ENCODE results near the gene JAG2.

The JAG2 gene

DNA sequence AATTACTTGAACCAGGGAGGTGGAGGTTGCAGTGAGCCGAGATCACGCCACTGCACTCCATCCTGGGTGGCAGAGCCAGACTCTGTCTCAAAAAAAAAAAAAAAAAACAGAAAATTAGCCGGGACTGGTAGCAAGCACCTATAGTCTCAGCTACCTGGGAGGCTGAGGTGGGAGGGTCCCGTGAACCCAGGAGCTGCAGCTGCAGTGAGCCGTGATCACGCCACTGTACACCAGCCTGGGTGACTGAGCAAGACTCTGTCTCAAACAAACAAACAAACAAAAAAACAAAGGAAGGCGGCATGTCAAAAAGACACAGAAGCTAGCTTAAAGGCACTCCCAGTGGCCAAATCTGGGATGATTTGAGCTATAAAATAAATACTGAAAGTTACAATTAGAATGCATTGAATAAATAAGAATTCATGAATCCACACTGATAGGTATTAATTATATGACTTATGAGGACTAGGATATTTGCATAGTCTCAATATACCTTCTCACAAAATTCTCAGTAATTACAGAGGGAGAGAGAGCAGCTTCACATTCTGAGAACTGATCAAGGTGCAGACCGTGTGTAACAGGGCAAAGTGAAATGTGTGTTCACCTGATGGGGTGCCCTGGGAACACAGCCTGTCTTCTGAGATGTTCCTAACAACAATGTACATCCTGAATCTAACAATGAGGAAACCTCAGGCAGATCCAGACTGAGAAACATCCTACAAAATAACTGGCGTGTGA, 60.6 kb downstream of the JAG2 start:
- DNase-seq, result no peak

DNA sequence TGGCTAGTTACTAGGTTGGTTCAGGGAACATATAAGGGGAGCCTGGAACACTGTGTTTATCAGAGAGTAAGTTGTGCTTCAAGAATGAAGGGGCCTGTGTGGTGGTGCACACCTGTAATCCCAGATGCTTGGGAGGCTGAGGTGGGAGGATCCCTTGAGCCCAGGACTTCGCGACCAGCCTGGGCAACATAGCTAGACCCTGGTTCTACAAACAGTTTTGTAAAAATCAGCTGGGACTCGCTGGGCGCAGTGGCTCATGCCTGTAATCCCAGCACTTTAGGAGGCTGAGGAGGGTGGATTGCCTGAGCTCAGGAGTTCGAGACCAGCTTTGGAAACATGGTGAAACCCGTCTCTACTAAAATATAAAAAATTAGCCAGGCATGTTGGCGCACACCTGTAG, 61.2 kb downstream of the JAG2 start:
- DNase-seq, result no peak

DNA sequence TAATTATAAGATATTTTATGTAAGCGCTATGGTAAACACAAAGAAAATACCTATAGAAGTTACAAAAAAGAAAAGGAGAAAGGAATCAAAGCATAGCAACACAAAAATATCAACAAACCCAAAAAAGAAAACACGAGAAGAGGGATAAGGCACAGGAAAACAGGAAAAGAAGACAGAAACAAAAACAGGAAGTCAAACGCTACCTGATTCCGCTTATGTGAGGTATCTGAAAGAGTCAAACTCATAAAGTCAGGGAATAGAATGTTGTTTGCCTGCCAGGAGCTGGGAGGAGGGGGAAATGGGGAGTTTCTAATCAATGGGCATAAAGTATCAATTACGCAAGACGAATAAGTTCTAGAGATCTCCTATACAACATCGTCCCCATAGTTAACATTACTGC, 63.4 kb downstream of the JAG2 start:
- DNase-seq, result no peak

DNA sequence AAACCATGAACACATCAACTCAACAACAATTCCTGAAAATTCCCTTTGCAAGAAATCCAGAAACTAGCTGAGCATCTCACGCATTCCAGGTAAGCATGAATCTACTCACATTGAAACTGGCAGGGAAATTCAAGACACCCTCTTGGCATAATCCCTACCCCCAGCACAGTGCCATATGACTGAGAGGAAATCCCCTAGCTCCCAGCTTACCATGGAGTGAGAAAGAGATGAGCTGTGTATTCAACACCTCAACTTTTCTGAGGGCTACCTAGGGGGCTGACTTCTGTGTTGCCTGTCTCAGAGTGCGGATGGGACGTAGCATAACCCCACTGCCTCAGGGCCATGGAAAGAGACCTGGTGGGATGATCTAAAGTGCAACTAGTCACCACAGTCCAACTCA, 65.7 kb downstream of the JAG2 start:
- no peak for DNase-seq

DNA sequence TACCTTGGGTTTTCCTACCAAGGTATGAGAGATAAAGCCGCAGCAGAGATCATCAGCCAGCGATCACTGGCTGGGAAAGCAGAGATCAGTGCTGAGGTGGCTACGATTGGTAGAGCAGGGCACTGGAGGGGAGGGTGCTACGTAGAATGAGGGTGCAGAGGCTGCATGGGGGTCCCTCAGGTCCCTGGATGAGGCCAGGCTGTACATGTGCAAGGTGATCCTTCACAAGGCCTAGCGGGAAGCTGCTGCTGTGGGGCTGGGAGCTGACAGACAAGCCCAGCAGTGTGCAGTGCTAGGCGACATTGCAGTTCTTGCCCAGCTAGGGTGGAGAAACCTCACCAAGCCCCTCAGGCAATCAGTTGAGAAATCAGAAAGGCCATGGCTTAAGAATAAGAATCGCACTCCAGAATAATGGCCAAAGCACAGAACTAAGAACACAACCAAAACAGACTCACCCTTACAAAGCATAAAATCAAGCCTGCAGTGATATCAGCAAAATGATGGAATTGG, 66.2 kb downstream of the JAG2 start:
- DNase-seq, result no peak

DNA sequence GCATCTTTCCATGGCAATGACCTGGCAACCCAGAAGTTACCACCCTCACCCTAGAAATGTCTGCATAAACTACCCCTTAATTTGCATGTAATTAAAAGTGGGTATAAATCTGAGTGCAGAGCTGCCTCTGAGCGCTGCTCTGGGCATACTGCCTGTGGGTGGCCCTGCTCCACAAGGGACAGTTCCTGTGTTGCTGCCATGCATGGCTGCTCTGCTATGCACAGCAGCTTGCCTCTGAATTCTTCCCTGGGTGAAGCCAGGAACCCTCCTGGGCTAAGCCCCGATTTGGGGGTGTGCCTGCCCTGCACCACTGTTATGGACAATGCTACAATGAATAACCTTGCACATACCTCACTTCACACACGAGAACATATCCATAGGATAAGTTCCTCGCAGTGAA, 67.7 kb downstream of the JAG2 start:
- no peak for DNase-seq

DNA sequence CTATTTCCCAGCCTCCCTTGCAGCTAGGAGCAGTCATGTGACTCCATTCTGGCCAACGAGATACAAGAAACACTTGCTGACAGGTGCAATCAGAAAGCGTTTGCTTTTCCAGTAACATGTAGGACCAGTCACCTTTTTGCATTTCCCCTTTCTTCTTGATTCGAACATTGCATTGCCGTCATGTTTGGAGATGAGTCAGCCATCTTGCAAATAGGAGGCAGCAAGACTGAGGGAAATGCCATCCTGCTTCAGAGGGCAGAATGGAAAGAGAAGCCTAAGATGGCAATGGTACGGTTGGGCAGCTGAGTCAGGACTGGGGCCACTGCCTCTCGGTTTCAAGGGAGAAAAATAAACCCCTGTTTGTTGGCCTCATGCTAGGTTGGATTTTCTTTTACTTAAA, 68.8 kb downstream of the JAG2 start:
- no peak for DNase-seq

DNA sequence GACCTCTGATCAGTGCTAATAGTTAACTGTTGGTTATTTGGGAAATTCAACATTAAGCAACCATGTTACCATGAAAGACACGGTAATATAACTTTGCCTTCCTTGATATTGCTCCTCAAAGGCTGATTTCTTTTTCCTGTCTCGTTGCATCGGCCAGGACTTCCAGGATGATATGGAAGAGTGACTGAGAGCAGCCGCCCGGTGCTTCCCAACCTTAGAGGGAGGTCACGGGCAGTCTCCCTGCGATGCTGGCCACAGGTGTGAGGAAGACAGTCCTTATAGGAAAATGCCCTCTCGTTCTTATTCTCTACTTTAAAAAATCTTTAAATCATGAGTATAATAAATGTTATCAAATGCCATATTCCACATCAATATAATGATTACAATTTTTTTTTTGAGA, 70.3 kb downstream of the JAG2 start:
- DNase-seq, result no peak

DNA sequence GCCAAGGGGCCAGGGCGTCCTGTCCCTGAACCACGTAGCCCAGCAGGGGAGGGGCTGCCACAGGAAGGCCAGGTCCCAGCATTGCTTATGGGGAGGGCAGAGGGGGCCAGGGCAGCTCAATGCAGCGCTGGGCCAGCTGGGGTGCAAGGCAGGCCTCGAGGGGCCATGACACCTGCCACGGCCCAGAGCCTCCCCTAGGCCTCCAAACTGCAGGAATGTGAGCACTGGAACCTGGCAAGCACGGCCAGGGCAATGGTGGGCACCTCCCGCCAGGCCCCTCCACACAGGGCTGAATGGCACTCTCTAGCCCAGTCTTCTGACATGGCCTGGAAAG, 70.8 kb downstream of the JAG2 start:
- no peak for DNase-seq

DNA sequence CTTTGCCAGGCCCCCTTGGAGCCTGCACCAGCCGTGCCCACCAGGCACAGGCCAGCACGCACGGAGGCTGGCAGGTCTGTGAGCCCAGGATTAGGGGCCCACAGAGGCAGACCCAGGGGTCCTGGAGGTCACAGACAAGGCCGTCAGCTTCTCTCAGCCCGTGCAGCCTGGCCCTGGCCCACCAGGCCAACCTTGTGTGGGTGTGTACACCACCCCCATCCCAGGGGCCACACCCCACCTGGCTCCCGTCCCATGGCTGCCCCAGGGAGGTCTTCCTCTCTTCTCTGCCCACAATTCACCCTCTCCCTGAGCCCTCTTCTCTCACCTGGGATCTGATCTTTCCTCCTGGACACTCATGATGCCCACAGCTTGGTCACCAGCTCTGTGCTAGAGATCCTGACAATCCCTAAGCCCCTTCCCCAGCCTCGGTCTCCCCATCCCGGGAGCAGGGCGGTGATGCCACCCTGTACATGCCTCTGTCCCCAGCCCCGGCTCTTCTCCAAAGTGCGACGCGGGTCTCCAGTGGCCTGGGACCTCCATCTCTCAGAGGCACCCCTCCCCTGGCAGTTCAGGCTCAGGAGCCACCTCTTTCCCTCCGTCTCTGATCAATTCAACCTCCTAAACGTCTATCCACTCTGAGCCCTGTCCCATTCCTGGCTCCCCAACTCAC, 72.2 kb downstream of the JAG2 start:
- DNase-seq, result no peak

DNA sequence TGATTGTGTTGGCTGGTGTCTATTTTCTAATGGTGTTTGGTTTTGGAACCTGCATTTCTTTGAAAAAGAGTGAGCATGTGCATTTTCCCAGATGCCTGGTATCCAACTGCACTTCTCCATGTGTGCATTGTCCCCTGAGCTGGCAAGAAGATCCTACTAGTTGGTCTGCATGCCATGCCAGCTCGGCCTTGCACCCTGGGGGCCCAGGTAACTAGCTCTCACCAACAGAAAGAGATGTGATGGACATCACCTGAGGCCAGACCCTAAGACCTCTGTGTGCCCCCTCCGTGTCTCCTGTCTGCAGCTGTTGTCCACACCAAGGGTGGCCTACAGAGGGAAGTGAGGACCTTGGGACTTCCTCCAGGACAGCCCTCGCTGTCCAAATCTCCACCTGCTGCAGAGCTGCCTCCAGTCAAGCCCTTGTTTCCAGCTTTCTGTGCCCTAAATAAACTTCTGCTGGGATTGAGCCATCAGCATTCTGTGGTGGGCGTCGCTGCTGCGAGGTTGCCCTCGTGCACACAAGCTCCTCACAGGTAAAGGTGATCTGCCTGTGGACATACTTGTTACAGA, 73.3 kb downstream of the JAG2 start:
- DNase-seq, result no peak

DNA sequence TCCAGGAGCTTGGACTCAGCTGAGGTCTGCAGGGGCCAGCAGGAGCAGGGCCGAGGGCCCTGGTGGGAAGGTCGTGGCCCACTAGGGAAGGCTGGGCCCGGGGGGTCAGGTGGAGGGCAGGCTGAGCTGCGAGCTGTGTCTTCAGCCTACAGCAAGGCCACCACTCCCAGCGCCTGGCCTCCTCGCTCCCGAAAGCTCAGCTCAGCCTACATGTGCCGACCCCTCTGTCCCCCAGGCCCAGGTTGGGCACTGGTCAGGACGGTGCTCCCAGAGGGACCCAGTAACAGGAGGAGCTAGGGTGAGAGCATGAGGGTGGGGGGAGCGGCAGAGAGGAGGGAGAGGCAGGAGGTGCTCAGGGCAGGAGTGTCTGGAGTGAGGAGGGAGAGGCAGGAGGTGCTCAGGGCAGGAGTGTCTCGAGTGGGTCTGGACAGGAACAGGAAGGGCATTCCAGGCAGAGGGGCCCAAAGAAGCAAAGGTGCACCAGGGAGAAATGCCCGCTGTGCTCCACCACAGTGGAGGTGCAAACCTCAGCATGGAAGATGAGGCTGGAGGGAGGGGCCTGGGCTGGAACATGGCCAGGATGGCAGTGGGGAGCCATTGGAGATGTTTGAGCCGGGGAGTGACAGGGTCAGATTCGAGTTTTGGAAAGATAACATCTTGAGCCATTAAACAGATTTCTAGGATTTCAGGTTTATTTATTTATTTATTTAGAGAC, 74.2 kb downstream of the JAG2 start:
- DNase-seq, result no peak

DNA sequence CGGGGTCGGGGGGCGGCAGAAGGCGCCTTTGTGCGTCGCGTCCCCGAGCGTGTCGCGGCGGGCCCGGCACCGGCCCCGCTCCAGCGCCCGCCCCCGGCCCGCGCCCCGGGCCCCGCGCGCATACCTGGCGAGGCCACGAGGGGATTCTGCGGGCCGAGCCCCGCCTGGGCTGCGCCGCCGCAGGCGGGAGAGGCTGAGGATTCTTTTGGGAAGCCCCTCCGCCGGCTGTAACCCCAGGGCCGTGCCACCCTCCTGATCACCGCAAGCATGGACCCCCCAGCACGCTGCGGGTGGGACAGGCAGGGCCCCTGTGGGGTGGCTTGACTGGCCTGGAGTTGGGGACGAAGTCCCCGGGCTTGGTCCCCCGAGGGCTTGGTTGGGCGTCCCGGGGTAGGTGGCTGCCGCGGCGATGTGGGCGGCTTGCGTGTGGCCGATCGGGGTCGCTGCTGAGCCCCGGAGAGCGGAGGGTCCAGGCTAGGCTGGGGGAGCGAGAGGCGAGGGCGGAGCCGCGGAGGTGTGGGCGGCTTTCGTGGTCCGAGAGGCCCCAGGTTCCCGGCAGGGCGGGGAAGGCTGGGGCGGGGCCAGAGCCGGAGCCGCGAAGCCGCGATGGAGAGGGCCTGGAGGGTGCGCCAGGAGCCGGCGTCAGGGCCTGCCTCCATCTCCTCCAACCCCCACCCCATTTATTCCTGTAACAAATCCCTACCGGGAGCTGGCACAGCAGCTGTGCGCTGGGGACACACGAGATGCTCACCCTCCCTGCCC, 75.0 kb downstream of the JAG2 start:
- DNase-seq, result no peak

DNA sequence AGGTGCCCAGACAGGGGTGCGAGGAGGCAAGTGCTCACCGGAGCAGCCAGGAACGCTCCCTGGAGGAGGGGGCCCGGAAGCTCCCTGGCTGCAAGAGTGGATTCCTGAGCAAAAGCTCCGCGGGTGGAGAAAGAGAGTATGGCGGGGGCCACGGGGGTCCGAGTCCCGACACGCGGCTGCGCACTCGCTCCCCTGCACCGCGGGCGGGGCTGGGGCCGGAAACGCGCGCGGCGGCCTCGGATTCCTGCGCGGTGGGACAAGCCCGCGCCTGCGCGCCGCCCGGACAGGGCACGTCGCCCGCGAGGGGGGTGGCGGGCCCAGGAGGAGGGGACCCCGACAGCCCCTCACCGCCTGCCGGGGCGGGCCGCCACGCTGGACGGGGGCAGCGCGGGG, 75.5 kb downstream of the JAG2 start:
- DNase-seq, result no peak

DNA sequence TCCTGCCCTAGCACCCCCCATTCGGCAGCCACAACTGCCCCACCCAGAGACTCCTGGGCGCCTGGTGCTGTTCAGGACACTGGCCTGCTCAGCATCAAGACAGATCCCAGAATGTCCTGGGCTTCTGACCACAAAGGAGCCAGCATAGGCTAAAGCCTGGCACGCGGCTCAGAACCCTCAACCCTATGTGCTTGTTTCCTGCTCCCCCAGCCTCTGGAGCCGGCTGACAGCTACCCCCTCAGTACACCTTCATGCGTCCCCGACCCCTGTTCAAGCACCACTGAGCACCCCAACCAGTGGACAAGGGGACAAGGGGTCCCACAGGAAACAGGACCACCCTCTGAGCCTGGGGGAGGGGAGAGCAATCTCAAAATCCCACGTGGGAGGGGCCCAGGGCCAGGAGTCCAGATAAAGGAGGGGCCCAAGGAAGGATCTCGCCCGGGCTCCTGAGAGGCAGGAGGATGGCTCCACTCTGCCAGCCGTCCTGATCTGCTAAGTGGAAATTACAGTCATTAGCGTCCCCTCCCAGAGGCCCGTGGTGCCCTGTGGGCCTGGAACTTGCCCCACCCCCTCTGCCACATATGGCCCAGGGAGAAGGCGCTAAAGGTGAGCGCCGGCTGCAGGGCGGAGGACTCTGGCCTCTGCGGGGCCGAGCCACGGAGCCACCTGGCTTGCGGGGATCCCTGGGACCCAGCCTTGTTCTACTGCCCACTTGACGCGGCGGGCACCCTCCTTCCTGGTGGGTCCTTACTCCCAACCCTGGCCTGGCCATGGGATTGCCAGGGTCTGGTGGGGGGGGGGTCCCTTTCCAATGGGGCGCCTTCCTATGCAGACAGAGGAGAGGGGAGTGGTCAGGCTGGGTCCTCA, 76.2 kb downstream of the JAG2 start:
- DNase-seq, result no peak

DNA sequence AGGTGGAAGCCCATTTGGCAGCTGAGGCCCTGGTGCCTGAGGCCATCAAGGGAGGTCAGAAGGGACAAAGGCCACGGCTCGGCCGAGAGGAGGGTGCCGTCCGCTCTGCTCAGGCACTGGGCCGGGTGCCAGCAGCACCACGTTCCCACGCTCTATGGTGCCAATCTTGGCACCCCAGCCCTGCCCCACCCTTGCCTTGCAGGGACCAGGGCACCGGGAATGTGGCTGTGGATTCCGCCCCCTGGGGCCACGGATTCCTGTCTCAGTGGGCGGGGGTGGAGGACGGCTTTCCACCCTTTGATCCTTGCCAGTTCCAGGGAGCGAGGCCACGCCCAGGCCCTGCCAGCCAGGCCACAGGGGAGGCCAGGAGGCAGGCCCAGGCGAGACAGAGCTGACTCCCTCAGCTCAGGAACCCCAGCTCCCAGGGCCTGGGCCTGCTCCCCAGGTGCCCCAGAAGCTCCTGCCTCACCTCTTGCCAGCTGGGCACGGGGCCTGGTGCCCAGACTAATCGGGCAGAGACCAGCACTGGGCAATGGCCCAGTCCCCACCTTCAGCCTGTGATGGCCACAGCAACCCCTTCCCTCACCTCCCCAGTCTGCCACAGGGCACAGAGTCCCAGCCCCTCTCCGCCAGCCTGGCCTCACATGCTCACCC, 76.9 kb downstream of the JAG2 start:
- DNase-seq, result no peak

DNA sequence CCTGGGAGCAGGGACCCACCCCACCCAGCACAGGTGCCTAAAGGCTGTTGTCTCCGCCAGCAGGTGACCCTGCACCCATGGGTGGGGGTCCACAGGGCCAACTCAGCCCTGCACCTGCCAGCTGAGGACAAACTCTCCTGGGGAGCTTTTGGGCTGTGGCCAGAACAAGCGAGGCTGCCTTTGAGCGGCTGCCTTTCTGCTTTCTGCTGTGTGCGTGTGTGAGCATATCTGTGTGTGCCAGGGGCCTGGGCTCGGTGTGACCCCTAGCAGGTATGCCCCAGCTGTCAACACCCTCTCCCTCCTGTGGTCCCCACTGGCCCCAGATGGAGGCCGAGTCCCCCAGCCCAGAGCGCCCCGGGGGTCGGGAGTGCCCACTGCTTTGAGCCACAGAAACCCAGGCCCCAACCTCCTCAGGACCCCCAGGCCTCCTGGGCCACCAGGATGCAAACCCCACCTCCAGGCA, 77.5 kb downstream of the JAG2 start:
- DNase-seq, result no peak
